HAP-1 (cell line): ENCODE measurements around the gene RASA4.
"Not testable (repeated sequence)": the region's sequence is repeated elsewhere in the genome, so short reads cannot be mapped to it uniquely, and the experiment has no call there.

Experiments used
- DNase-seq, 2 experiments: peaks; one replicate each; pipeline ENCODE4 v3.0.0-alpha.2; 2016 to 2020; ENCODE audit warnings: low spot score in 2 of 2
- H3K27me3 ChIP-seq: fragments of 250-450 bp; sonication (Bioruptor Pico); 2 replicates; pipeline ENCODE4 v1.5.1; 2020; ENCODE audit warnings: low read depth, mild to moderate bottlenecking, moderate library complexity
- H3K36me3 ChIP-seq: fragments of 250-450 bp; sonication (Bioruptor Pico); replicated peaks from 2 replicates; pipeline ENCODE4 v1.5.1; 2020; ENCODE audit warnings: mild to moderate bottlenecking
- H3K4me1 ChIP-seq: fragments of 250-450 bp; sonication (Bioruptor Pico); 2 replicates; pipeline ENCODE4 v1.5.1; 2020; ENCODE audit warnings: mild to moderate bottlenecking
- H3K4me3 ChIP-seq: fragments of 250-450 bp; sonication (Bioruptor Pico); 2 replicates; pipeline ENCODE4 v1.5.1; 2020; ENCODE audit warnings: mild to moderate bottlenecking, moderate library complexity
- H3K9me3 ChIP-seq: fragments of 250-450 bp; sonication (Bioruptor Pico); 2 replicates; pipeline ENCODE4 v1.5.1; 2020; ENCODE audit warnings: mild to moderate bottlenecking, moderate library complexity
- in situ Hi-C: fragments of 300-500 bp; cut with MboI; formaldehyde crosslinking; loops from 3 replicates; pipeline ENCODE4 v1.14.3; 2020; ENCODE audit warnings: low sequenced_read_pairs, inconsistent platforms, mixed read lengths

RASA4 gene

GRCh38 chr7:102614346-102614697 is 2.2 kb downstream of the RASA4 start:
- H3K4me1 ChIP-seq, H3K36me3 ChIP-seq, H3K9me3 ChIP-seq, H3K4me3 ChIP-seq, H3K27me3 ChIP-seq, in situ Hi-C loops, DNase-seq: not testable (repeated sequence)

GRCh38 chr7:102613575-102614345 is 2.8 kb downstream of the RASA4 start:
- DNase-seq, H3K36me3 ChIP-seq, H3K27me3 ChIP-seq, H3K9me3 ChIP-seq, H3K4me1 ChIP-seq, in situ Hi-C loops, H3K4me3 ChIP-seq: not testable (repeated sequence)

- H3K4me3 ChIP-seq, DNase-seq, H3K4me1 ChIP-seq, H3K36me3 ChIP-seq, in situ Hi-C loops, H3K9me3 ChIP-seq, H3K27me3 ChIP-seq: not testable (repeated sequence)
These were observed 4.8 kb downstream of the RASA4 start for GRCh38 chr7:102611675-102612325.

GRCh38 chr7:102611013-102611674 is 5.4 kb downstream of the RASA4 start:
- H3K27me3 ChIP-seq, H3K4me3 ChIP-seq, H3K36me3 ChIP-seq, H3K9me3 ChIP-seq, in situ Hi-C loops, H3K4me1 ChIP-seq, DNase-seq: not testable (repeated sequence)

GRCh38 chr7:102610441-102610840 is 6.1 kb downstream of the RASA4 start:
- H3K27me3 ChIP-seq, in situ Hi-C loops, H3K4me3 ChIP-seq, H3K9me3 ChIP-seq, H3K36me3 ChIP-seq, H3K4me1 ChIP-seq, DNase-seq: not testable (repeated sequence)

- H3K36me3 ChIP-seq, H3K9me3 ChIP-seq, H3K4me3 ChIP-seq, H3K4me1 ChIP-seq, in situ Hi-C loops, H3K27me3 ChIP-seq, DNase-seq: not testable (repeated sequence)
These were observed 6.8 kb downstream of the RASA4 start for GRCh38 chr7:102609734-102610133.

- H3K4me3 ChIP-seq, H3K4me1 ChIP-seq, in situ Hi-C loops, H3K27me3 ChIP-seq, H3K36me3 ChIP-seq, DNase-seq, H3K9me3 ChIP-seq: not testable (repeated sequence)
These were observed 9.7 kb downstream of the RASA4 start for GRCh38 chr7:102606848-102607247.

- H3K9me3 ChIP-seq, in situ Hi-C loops, DNase-seq, H3K36me3 ChIP-seq, H3K27me3 ChIP-seq, H3K4me3 ChIP-seq, H3K4me1 ChIP-seq: not testable (repeated sequence)
These were observed 12.0 kb downstream of the RASA4 start for GRCh38 chr7:102604431-102605145.

GRCh38 chr7:102602317-102602716 is 14.2 kb downstream of the RASA4 start:
- H3K4me1 ChIP-seq, in situ Hi-C loops, H3K4me3 ChIP-seq, DNase-seq, H3K9me3 ChIP-seq, H3K27me3 ChIP-seq, H3K36me3 ChIP-seq: not testable (repeated sequence)

GRCh38 chr7:102599699-102600098 is 16.9 kb downstream of the RASA4 start:
- H3K4me1 ChIP-seq, in situ Hi-C loops, H3K4me3 ChIP-seq, DNase-seq, H3K9me3 ChIP-seq, H3K27me3 ChIP-seq, H3K36me3 ChIP-seq: not testable (repeated sequence)

- H3K4me1 ChIP-seq, H3K9me3 ChIP-seq, DNase-seq, H3K27me3 ChIP-seq, H3K4me3 ChIP-seq, H3K36me3 ChIP-seq, in situ Hi-C loops: not testable (repeated sequence)
These were observed 20.5 kb downstream of the RASA4 start for GRCh38 chr7:102596036-102596435.

- H3K4me1 ChIP-seq, H3K36me3 ChIP-seq, H3K27me3 ChIP-seq, H3K4me3 ChIP-seq, H3K9me3 ChIP-seq, in situ Hi-C loops, DNase-seq: not testable (repeated sequence)
These were observed 22.8 kb downstream of the RASA4 start for GRCh38 chr7:102593637-102594334.

GRCh38 chr7:102592477-102593019 is 24.0 kb downstream of the RASA4 start:
- H3K4me3 ChIP-seq, in situ Hi-C loops, H3K27me3 ChIP-seq: not testable (repeated sequence)

More at GRCh38 chr7:102592477-102593019, 24.0 kb downstream of the RASA4 start:
- not testable (repeated sequence) for H3K36me3 ChIP-seq, H3K9me3 ChIP-seq, H3K4me1 ChIP-seq
- DNase-seq, result peak in 1 of 2 experiments; percentile 9
